Left ventricle myocardium inferior (tissue), 1 donor: ENCODE results near the gene CEACAM1. TPM values are rescaled to one million over a fixed set of nuclear protein-coding genes. Genes with fewer than 3 reads are reported as not detected.

Source experiments
- DNase-seq: peaks from one replicate; pipeline ENCODE4 v3.0.0-alpha.2; 2020
- H3K27ac ChIP-seq: fragments of 200-600 bp; replicated peaks from 2 replicates; pipeline ENCODE4 v1.8.0; 2021
- H3K27me3 ChIP-seq: fragments of 200-600 bp; 2 replicates; pipeline ENCODE4 v1.8.0; 2021; ENCODE audit warnings: low read depth
- H3K36me3 ChIP-seq: fragments of 200-600 bp; 2 replicates; pipeline ENCODE4 v1.8.0; 2021
- H3K4me1 ChIP-seq: fragments of 200-600 bp; 2 replicates; pipeline ENCODE4 v1.8.0; 2021
- H3K4me3 ChIP-seq: fragments of 200-600 bp; 2 replicates; pipeline ENCODE4 v1.8.0; 2021; ENCODE audit warnings: mild to moderate bottlenecking, moderate library complexity
- H3K9me3 ChIP-seq: fragments of 200-600 bp; replicated peaks from 2 replicates; pipeline ENCODE4 v1.8.0; 2021
- CTCF ChIP-seq: fragments of 200-600 bp; IDR thresholded peaks from 2 replicates; pipeline ENCODE4 v1.8.0; 2021; ENCODE audit warnings: antibody characterized with exemption, mild to moderate bottlenecking, borderline replicate concordance
- intact Hi-C: fragments of 100-400 bp; cut with micrococcal nuclease; formaldehyde crosslinking; loops from one replicate; pipeline ENCODE4 v1.11.0; 2022
- total RNA-seq: library from RNA; stranded (reverse); fragmentation: NEBNext Ultra II Directional; extraction: Animal tissue kit (Norgen Biotek cat#: 25700); gene quantifications from one replicate; pipeline ENCODE4 v1.2.1, GENCODE V29; 2021
- donor health status: DM: no; HTN: yes; CAD: no; lungs with severe emphysema.

Gene CEACAM1
- total RNA-seq, 1 donor from 2014 or later, result 3.4 TPM

- DNase-seq, result no peak
- no peak for TF ChIP-seq CTCF
- Histone ChIP-seq H3K4me3 (no peak overlapping the region), H3K27ac (no peak overlapping the region), H3K27me3 (no peaks in the 10 kb centered on the region), H3K4me1 (no peaks in the 10 kb centered on the region), H3K36me3 (no peaks in the 10 kb centered on the region), H3K9me3 (peaks cover 13% of the 10 kb centered on the region)
- intact Hi-C loops, result no loop called here
These were observed 12.9 kb downstream of the CEACAM1 start for GRCh38 chr19:42515241-42515832.

- Histone ChIP-seq H3K9me3 (peaks cover 13% of the 10 kb centered on the region), H3K27ac (no peak overlapping the region), H3K27me3 (no peaks in the 10 kb centered on the region), H3K36me3 (no peaks in the 10 kb centered on the region), H3K4me1 (no peaks in the 10 kb centered on the region), H3K4me3 (no peak overlapping the region)
- DNase-seq, result no peak
- no peak for TF ChIP-seq CTCF
- intact Hi-C loops, result no loop called here
These were observed 13.8 kb downstream of the CEACAM1 start for GRCh38 chr19:42514449-42514848.

GRCh38 chr19:42512743-42513304 is 15.5 kb downstream of the CEACAM1 start:
- peaks cover 13% of the 10 kb centered on the region for H3K9me3 ChIP-seq
- DNase-seq, result no peak
- intact Hi-C loops, result no loop called here

GRCh38 chr19:42512130-42512636 is 16.1 kb downstream of the CEACAM1 start:
- Histone ChIP-seq H3K9me3 (peaks cover 9% of the 10 kb centered on the region), H3K4me3 (no peak overlapping the region)
- no peak for DNase-seq

More at GRCh38 chr19:42512743-42513304, 15.5 kb downstream of the CEACAM1 start:
- no peaks in the 10 kb centered on the region for H3K36me3 ChIP-seq
- H3K27ac ChIP-seq, result no peak overlapping the region
- TF ChIP-seq CTCF, result no peak
- H3K4me1 ChIP-seq, result no peaks in the 10 kb centered on the region
- H3K4me3 ChIP-seq, result no peak overlapping the region
- H3K27me3 ChIP-seq, result no peaks in the 10 kb centered on the region

GRCh38 chr19:42511340-42511739 is 16.9 kb downstream of the CEACAM1 start:
- no peak for TF ChIP-seq CTCF
- Histone ChIP-seq H3K27me3 (no peaks in the 10 kb centered on the region), H3K4me1 (no peaks in the 10 kb centered on the region), H3K27ac (no peak overlapping the region), H3K4me3 (no peak overlapping the region), H3K36me3 (no peaks in the 10 kb centered on the region), H3K9me3 (peaks cover under 1% of the 10 kb centered on the region)
- DNase-seq, result no peak
- intact Hi-C loops, result no loop called here

More at GRCh38 chr19:42512130-42512636, 16.1 kb downstream of the CEACAM1 start:
- Histone ChIP-seq H3K4me1 (no peaks in the 10 kb centered on the region), H3K27ac (no peak overlapping the region), H3K27me3 (no peaks in the 10 kb centered on the region), H3K36me3 (no peaks in the 10 kb centered on the region)
- no peak for TF ChIP-seq CTCF
- intact Hi-C loops, result no loop called here
